Subcutaneous abdominal adipose tissue (tissue), 5 donors: ENCODE data around the gene ZDHHC14.
"Not testable (repeated sequence)": the region's sequence is repeated elsewhere in the genome, so short reads cannot be mapped to it uniquely, and the experiment has no call there.

Source experiments
- H3K27ac ChIP-seq: one replicate; pipeline ENCODE4 v1.7.0; 2013; ENCODE audit warnings: low read depth, mild to moderate bottlenecking, inconsistent platforms, low read length, moderate library complexity
- H3K27me3 ChIP-seq, 5 donors: one replicate each; pipeline ENCODE4 v1.7.0; 2013; ENCODE audit warnings: low read length in 5 of 5, inconsistent platforms in 1 of 5; ENCODE audit not compliant: control insufficient read depth in 5 of 5, insufficient read depth in 4 of 5
- H3K36me3 ChIP-seq, 5 donors: one replicate each; pipeline ENCODE4 v1.7.0; 2013; ENCODE audit warnings: low read length in 5 of 5; ENCODE audit not compliant: control insufficient read depth in 5 of 5, insufficient read depth in 5 of 5
- H3K4me1 ChIP-seq, 5 donors: one replicate each; pipeline ENCODE4 v1.7.0; 2013; ENCODE audit warnings: low read length in 5 of 5, mild to moderate bottlenecking in 3 of 5, moderate library complexity in 1 of 5; ENCODE audit not compliant: control insufficient read depth in 5 of 5, insufficient read depth in 5 of 5
- H3K4me3 ChIP-seq, 5 donors: one replicate each; pipeline ENCODE4 v1.7.0; 2013; ENCODE audit warnings: low read length in 5 of 5, low read depth in 1 of 5
- H3K9ac ChIP-seq, 5 donors: one replicate each; pipeline ENCODE4 v1.7.0; 2013; ENCODE audit warnings: low read length in 5 of 5, mild to moderate bottlenecking in 4 of 5, moderate library complexity in 3 of 5
- H3K9me3 ChIP-seq, 5 donors: one replicate each; pipeline ENCODE4 v1.7.0; 2013; ENCODE audit warnings: low read length in 5 of 5; ENCODE audit not compliant: control insufficient read depth in 5 of 5
- donor health status: healthy.
- donor health status: healthy.
- donor health status: healthy.
- donor health status: healthy.
- donor health status: healthy.

The ZDHHC14 gene

DNA sequence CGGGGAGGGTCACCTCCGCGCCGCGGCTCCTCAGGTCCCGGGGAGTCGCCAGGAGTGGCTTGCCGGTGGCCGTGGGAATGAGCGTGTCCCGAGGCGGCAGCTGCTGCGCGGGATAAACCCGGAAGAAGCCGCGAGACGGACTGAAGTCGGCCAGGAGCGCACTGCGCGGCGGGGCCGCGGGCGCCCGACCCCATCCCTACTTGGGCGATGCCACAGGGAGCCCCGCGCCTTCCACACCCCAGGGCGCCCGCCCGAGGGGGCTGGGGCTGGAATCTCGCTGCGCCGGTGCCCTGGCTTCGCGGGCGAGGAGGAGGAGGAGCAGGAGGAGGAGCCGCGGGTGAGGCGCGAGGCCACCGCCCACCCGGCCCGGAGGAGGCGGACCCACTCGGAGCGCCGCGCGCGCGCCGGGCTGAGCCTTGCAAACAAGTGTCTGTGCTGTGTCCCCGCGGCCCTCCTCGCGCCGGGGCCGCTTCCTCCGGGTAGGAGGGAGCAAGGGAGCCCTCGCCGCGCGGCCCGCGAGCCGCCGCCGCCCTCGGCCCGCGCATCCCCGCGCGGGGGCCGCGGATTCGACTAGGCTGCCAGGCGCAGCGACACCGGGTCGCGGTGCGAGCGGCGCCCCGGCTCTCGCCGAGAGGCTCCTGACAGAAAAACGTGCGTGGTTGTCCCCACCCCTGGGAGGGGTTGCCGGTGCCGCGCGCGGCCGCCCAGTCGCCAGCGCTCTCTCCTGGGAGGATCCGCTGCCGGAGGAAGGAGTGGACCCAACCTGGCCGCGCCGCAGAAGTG is at the start of gene ZDHHC14:
ZDHHC14 (plus strand) TSS at position 412 of the 783 bp plus-strand sequence.
- Histone ChIP-seq H3K9ac (peak within 1 kb of the TSS; percentile 68 to 90 (median 87)), H3K36me3 (no peaks in the 10 kb centered on the region), H3K4me3 (peak within 1 kb of the TSS; percentile 80 to 95 (median 88)), H3K27ac (peak within 1 kb of the TSS; percentile 77), H3K4me1 (peaks cover 5 to 22% (median 18%) of the 10 kb centered on the region in 5 donors), H3K9me3 (no peaks in the 10 kb centered on the region), H3K27me3 (peaks cover 0 to 9% (median 0%) of the 10 kb centered on the region in 5 donors)

DNA sequence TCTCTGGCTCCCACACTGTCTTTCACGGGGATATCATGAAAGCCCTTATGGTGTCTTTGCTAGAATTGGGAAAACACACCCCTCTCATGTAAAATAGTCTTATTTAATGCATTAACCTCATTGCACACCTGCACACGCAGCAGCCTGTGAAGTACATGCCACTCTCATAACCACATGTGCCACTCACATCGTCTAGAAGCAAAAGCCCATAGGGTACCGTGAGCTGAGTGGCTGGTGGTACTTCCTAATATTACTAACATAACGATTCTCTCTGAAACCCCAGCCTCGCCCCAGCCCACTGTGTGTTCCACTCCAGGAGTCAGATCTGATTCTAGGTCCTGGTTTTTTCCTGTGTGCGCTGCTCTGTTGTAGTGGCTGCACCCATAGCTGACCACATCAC is 48.2 kb upstream of the ZDHHC14 start:
- H3K27me3 ChIP-seq = peaks cover 0 to 11% (median 5%) of the 10 kb centered on the region in 5 donors
- H3K9ac ChIP-seq = no peak overlapping the region
- H3K36me3 ChIP-seq = no peaks in the 10 kb centered on the region
- H3K4me1 ChIP-seq = no peaks in the 10 kb centered on the region
- H3K4me3 ChIP-seq = no peak overlapping the region
- H3K9me3 ChIP-seq = no peaks in the 10 kb centered on the region
- no peak overlapping the region for H3K27ac ChIP-seq

DNA sequence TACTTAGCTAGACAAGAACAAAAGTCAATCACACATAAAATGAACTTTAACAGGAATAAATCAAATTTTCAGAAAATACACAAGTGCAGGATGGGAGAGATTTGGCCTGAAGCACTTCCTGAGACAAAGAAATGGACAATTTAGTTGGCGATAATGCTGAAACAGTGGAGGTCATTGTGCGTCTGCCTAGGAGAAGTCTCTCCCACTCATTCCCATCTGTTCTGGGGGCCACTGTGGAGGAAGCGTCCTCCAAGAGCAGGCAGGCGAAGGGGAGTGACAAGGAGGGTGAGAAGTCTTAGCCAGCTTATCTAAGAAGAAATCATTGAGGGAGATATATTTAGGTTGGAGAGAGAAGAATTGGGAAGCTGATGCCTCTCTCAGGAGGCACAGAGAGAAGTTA is 47.5 kb upstream of the ZDHHC14 start:
- Histone ChIP-seq H3K27me3 (peaks cover 0 to 11% (median 5%) of the 10 kb centered on the region in 5 donors), H3K27ac (no peak overlapping the region), H3K4me3 (no peak overlapping the region)

DNA sequence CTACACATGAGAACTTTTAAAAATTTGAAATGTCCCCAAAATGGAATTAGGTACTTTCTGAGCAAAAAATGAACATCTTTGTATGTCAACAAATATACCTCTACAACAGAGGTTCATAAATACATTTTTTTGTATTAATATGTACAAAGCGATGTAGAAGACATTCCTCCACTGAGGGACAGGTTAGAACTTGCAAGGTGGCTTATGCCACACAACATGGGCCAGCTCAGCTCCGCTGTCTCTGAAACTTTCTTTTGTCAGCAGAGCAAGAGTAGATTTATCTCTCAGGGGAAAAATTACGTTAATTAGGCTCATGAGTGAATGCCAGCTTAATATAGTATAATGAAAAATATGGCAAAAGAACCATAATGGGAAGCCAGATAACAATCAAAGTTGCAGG is 47.0 kb upstream of the ZDHHC14 start:
- H3K9me3 ChIP-seq = no peaks in the 10 kb centered on the region
- no peaks in the 10 kb centered on the region for H3K36me3 ChIP-seq
- no peaks in the 10 kb centered on the region for H3K4me1 ChIP-seq
- H3K9ac ChIP-seq = no peak overlapping the region
- H3K27ac ChIP-seq = no peak overlapping the region
- no peak overlapping the region for H3K4me3 ChIP-seq
- H3K27me3 ChIP-seq = peaks cover 0 to 11% (median 5%) of the 10 kb centered on the region in 5 donors

More for the DNA sequence above, 47.5 kb upstream of the ZDHHC14 start:
- Histone ChIP-seq H3K4me1 (no peaks in the 10 kb centered on the region), H3K9me3 (no peaks in the 10 kb centered on the region), H3K36me3 (no peaks in the 10 kb centered on the region), H3K9ac (no peak overlapping the region)

DNA sequence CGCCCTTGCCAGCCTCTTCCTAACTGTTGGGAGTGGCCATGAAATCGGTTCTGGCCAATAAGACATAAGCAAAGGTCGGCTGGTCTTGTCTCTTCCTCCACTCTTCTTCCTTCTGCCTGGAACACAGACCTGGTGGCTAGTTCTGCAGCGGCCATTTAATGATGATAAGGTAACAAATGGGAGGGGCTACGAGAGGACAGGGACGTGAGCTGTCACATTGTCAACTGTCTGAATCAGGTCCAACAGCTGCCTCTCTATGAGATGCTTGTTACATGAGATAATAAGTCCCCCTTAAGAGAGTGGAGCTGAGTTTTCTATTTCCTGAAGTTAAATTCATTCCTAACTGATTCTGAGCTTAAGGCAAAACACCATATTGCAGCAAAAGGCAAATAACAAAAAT is 45.2 kb upstream of the ZDHHC14 start:
- Histone ChIP-seq H3K4me1 (no peaks in the 10 kb centered on the region), H3K4me3 (no peak overlapping the region), H3K27ac (no peak overlapping the region), H3K36me3 (no peaks in the 10 kb centered on the region), H3K9ac (no peak overlapping the region), H3K9me3 (no peaks in the 10 kb centered on the region), H3K27me3 (peaks cover 0 to 11% (median 6%) of the 10 kb centered on the region in 5 donors)

DNA sequence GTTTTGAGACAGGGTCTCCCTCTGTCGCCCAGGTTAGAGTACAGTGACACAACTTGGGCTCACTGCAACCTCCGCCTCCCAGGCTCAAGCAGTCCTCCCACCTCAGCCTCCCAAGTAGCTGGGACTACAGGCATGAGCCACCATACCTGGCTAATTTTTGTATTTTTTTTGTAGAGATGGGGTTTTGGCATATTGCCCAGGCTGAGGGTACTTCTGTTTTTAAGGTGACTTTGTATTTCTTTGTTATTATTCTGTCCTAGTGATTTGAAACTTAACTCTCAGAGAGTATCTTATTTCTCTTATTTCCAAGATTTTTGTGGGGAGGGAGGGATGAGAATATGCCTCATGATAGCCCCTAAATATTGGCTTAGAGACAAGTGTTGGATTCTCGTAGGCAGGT is 43.7 kb upstream of the ZDHHC14 start:
- not testable (repeated sequence) for H3K9me3 ChIP-seq, H3K27ac ChIP-seq, H3K4me3 ChIP-seq, H3K4me1 ChIP-seq, H3K9ac ChIP-seq, H3K36me3 ChIP-seq
- H3K27me3 ChIP-seq = peaks cover 0 to 11% (median 6%) of the 10 kb centered on the region in 5 donors

DNA sequence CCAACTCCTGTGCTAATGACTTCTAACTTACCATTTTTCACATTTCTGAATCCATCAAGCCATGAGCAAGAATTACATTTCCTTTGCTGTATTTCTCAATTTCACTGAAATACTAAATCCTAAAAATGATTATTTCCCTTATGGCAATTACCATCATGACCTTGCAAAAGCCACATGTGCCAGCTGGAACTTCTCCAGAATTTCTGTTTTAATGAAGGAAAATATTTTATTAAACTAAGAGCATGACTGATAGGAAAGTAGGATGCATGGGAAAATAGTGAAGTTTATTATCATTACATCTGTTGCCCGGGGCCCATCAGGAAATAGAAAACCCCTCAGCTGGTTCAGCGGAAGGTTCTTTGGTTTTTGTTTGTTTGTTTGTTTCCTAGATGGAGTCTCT is 43.2 kb upstream of the ZDHHC14 start:
- Histone ChIP-seq H3K4me3 (no peak overlapping the region), H3K9me3 (no peaks in the 10 kb centered on the region), H3K27me3 (peaks cover 0 to 9% (median 6%) of the 10 kb centered on the region in 5 donors), H3K27ac (no peak overlapping the region), H3K36me3 (no peaks in the 10 kb centered on the region), H3K4me1 (no peaks in the 10 kb centered on the region), H3K9ac (no peak overlapping the region)

DNA sequence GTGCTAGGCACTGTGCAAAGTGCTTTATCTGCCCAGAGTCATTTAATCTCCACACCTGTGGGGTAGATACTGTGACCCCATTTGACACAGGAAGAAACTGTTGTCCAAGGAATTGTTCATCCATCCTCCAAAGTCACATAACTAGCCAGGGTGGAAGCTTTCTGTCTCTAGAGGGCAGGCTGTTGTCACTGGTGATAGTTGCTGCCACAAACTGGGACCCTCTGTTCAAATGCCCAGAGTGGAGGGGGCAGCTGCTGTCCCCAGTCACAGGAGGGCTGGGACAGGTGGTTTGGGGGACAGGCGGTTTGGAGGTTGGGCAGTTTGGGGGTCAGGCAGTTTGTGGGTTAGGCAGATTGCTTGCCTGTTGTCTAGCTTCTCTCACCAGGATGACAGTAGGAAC is 41.6 kb upstream of the ZDHHC14 start:
- H3K4me3 ChIP-seq = no peak overlapping the region
- H3K9me3 ChIP-seq = no peaks in the 10 kb centered on the region
- peaks cover 0 to 6% (median 0%) of the 10 kb centered on the region in 5 donors for H3K27me3 ChIP-seq
- H3K9ac ChIP-seq = no peak overlapping the region
- no peak overlapping the region for H3K27ac ChIP-seq
- H3K4me1 ChIP-seq = no peaks in the 10 kb centered on the region
- no peaks in the 10 kb centered on the region for H3K36me3 ChIP-seq

DNA sequence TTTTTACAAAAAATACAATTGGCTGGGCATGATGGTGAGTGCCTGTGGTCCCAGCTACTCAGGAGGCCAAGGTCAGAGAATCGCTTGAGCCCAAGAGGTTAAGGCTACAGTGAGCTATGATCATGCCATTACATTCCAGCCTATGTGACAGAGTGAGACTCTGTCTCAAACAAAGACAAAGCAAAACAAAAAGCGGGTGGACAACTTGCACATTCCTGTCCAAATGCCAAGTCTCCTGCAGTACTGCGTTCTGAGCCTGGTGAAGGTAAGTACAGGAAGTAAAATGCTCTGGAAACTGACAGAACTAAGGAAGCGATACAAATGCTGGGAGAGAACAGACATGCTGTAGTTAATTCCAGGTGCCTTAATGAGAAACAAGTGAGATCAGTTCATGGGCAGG is 37.3 kb upstream of the ZDHHC14 start:
- H3K36me3 ChIP-seq = no peaks in the 10 kb centered on the region
- no peaks in the 10 kb centered on the region for H3K9me3 ChIP-seq
- H3K9ac ChIP-seq = no peak overlapping the region
- H3K4me3 ChIP-seq = no peak overlapping the region
- no peaks in the 10 kb centered on the region for H3K4me1 ChIP-seq
- peaks cover 0 to 7% (median 0%) of the 10 kb centered on the region in 5 donors for H3K27me3 ChIP-seq
- H3K27ac ChIP-seq = no peak overlapping the region

DNA sequence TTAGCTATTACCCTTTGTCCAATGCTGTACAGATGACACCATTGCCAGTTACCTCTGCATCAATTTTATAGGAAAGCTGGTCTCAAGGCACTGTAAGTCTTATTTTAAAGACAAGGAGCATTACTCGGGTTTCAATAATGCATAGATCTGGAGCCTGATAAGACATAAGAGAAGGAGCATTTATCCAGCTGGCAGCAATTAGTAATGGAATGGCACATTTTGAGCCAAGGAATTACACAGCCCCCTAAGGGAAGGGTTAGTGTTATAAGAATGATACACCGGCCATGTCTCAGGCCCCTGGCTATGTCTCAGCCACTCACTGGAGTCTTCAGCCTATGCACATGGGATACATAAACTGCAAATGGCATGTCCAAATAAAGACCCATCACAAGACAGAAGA is 34.6 kb upstream of the ZDHHC14 start:
- Histone ChIP-seq H3K27ac (no peak overlapping the region), H3K9ac (no peak overlapping the region), H3K4me1 (no peaks in the 10 kb centered on the region), H3K9me3 (peaks cover 0 to 6% (median 4%) of the 10 kb centered on the region in 5 donors), H3K4me3 (no peak overlapping the region), H3K27me3 (peaks cover 0 to 4% (median 0%) of the 10 kb centered on the region in 5 donors), H3K36me3 (no peaks in the 10 kb centered on the region)
